Activated CD8-positive, alpha-beta memory T cell treated with anti-CD3 and anti-CD28 coated beads, Interleukin-2, amount 10 ng/mL, durations not matched to agents 7 days and 5 days (primary cell): ENCODE data around the gene SALL3. TPM values are rescaled to one million over a fixed set of nuclear protein-coding genes. Genes with fewer than 3 reads are reported as not detected.

ENCODE experiments used
- ATAC-seq: fragments of 150-1000 bp; cut with Tn5 transposase; one replicate; pipeline ENCODE4 v1.10.0; 2021; ENCODE audit warnings: moderate library complexity
- CTCF ChIA-PET: fragments of 350-600 bp; sonication (Branson Sonifier 250); formaldehyde crosslinking; loops from one replicate; lab custom pipeline; 2021; ENCODE audit warnings: antibody characterized with exemption; lab: Charles Lee
- DNase-seq: peaks from one replicate; pipeline ENCODE4 v3.0.0-alpha.2; 2020
- H3K27ac Mint-ChIP-seq: one replicate; pipeline ENCODE4 v1.8.0; 2021; ENCODE audit warnings: mild to moderate bottlenecking, mixed read lengths
- H3K27me3 Mint-ChIP-seq: one replicate; pipeline ENCODE4 v1.8.0; 2021; ENCODE audit warnings: mixed read lengths
- H3K36me3 Mint-ChIP-seq: one replicate; pipeline ENCODE4 v1.8.0; 2021; ENCODE audit warnings: mild to moderate bottlenecking, mixed read lengths
- H3K4me1 Mint-ChIP-seq: one replicate; pipeline ENCODE4 v1.8.0; 2021; ENCODE audit warnings: mixed read lengths
- H3K4me3 Mint-ChIP-seq: one replicate; pipeline ENCODE4 v1.8.0; 2021; ENCODE audit warnings: mild to moderate bottlenecking, moderate library complexity, mixed read lengths
- H3K9me3 Mint-ChIP-seq: one replicate; pipeline ENCODE4 v1.8.0; 2022; ENCODE audit warnings: low read depth, mixed read lengths
- total RNA-seq, 2 experiments: library from RNA; stranded (reverse); gene quantifications; one replicate each; pipeline ENCODE4 v1.2.3, GENCODE V29; 2021

Gene SALL3
- total RNA-seq, 2 experiments from 2014 or later: not detected

DNA sequence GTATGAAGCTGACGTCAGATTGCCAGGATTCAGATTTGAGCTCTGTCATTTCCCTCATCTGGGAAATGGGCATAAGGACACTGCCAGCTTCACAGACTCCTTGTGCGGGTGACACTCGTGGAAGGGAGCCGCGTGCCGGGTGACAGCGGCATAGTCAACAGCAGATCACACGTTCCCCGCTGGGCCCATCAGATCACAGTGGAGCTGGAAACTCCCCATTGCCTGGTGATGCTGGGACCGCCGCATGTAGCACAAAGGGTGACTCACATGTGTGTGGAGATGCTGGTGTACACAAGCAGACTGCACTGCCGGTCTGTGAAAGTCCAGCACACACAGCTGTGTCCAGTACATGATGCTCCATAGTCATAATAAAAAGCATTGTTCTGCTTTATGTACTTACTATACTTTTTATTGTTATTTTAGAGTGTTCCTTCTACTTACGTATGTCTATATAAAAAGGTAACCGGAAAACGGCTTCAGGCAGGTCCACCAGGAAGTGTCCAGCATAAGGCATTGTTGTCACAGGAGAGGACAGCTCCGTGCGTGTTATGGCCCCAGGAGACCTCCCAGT is 31.8 kb downstream of the SALL3 start:
- ATAC-seq: no peak
- no peak for DNase-seq
- no peak overlapping the region for H3K27ac Mint-ChIP-seq
- peaks cover 11% of the 10 kb centered on the region for H3K27me3 Mint-ChIP-seq
- CTCF ChIA-PET: no interaction called here
- no peaks in the 10 kb centered on the region for H3K4me1 Mint-ChIP-seq
- no peaks in the 10 kb centered on the region for H3K9me3 Mint-ChIP-seq
- no peak overlapping the region for H3K4me3 Mint-ChIP-seq
- H3K36me3 Mint-ChIP-seq: no peaks in the 10 kb centered on the region

DNA sequence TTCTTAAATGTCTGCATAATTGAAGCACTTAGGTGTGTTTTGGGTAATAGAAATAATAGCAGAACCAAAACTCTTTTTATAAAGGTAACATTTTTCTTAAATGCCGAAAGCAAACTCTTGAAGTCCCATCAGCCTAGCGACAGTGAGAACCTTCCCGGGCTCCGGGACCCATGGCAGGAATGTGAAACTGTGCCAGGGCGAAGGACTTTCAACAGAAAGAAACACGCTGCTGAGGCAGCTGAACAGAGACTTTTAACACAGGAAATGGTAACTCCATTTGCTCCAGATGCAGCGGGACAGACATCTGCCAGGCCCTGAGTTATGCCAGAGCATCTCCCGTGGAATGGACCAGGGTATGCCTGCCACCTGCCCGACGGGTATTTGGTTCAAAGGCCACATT is 34.3 kb downstream of the SALL3 start:
- ATAC-seq (no peak), DNase-seq (no peak)
- CTCF ChIA-PET: no interaction called here
- Mint-ChIP-seq H3K4me3 (no peak overlapping the region), H3K27ac (no peak overlapping the region), H3K36me3 (no peaks in the 10 kb centered on the region), H3K27me3 (peaks cover 14% of the 10 kb centered on the region), H3K9me3 (no peaks in the 10 kb centered on the region), H3K4me1 (no peaks in the 10 kb centered on the region)

DNA sequence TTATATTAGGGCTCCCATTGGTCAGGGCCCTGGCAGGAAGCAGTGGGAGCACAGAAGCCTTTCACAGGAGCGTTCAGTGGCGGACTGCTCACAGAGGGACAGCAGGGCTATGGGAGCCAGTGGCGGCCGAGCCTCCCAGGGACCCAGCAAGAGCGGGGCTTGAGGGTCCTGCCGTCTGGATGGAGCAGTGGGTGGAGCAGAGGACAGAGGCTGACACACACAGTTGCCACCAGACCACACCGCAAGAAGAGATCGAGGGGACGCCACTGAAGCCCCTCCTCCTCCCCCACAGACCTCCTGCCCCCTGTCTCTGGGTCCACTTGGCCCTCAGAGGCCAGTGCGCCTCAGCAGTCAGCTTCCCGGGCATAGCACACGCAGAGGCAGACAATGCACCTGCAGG is 39.3 kb downstream of the SALL3 start:
- DNase-seq (no peak), ATAC-seq (no peak)
- Mint-ChIP-seq H3K36me3 (no peaks in the 10 kb centered on the region), H3K4me1 (no peaks in the 10 kb centered on the region), H3K27me3 (peaks cover 3% of the 10 kb centered on the region), H3K9me3 (no peaks in the 10 kb centered on the region), H3K27ac (no peak overlapping the region), H3K4me3 (no peak overlapping the region)
- CTCF ChIA-PET: no interaction called here

DNA sequence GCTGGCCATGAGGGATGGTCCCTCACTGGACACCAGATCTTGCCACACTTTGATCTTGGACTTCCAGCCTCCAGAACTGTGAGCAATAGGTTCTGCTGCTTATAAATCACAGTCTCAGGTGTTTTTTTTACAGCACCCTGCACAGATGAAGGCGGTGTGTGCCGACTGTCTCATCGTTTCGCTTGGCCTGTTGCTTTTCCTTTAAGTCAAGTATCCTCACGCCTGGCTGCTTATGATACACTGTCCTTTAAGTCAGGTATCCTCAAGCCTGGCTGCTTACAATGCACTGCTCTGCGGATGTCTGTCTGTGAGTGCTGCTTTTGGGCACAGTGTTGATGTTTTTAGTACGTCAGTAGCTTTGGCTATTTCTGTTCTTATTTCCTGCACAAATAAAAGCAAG is 40.3 kb downstream of the SALL3 start:
- Mint-ChIP-seq H3K9me3 (no peaks in the 10 kb centered on the region), H3K4me1 (no peaks in the 10 kb centered on the region), H3K36me3 (no peaks in the 10 kb centered on the region), H3K27ac (no peak overlapping the region), H3K27me3 (peaks cover 3% of the 10 kb centered on the region), H3K4me3 (no peak overlapping the region)
- CTCF ChIA-PET: no interaction called here
- ATAC-seq: no peak
- DNase-seq: no peak

DNA sequence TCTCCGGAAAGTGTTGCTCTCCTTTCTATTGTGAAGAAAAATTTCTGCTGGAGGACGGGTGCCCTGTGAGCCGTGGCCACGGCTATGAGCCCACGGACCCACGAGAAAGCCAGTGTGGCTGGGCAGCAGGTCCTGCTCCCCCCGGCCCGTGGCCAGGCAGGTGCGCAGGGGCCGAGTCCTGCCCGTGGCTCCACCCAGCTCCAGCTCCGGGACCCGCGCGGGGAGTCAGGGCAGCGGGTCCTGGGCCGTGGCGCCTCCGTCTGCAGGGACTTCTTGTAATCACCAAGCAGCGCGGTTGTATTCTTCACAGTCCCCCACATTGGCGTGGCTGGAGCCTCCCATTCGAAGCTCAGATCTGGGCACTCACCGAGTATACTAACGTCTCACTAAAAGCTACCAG is 43.0 kb downstream of the SALL3 start:
- H3K36me3 Mint-ChIP-seq: no peaks in the 10 kb centered on the region
- CTCF ChIA-PET: no interaction called here
- no peak overlapping the region for H3K27ac Mint-ChIP-seq
- no peaks in the 10 kb centered on the region for H3K9me3 Mint-ChIP-seq
- H3K27me3 Mint-ChIP-seq: peaks cover 3% of the 10 kb centered on the region
- no peaks in the 10 kb centered on the region for H3K4me1 Mint-ChIP-seq
- H3K4me3 Mint-ChIP-seq: no peak overlapping the region
- ATAC-seq: no peak
- DNase-seq: no peak

DNA sequence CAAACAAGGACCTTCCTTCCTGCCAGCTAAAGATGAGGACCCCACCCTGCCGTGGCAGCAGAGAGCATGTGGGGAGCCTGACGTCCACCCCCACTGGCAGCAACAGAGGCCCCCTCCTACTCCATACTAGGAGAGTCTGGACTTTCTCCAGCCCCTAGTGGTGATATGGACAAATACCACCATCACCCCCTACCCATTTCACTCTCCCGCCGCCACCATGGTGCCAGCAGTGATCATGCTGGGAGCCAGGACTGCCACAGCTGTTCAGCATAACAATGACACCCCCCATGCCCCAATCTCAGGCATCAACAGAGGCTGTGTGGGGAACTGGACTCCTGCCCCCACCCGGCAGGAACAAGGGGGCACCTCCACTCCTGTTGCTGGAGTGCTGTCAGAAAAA is 46.9 kb downstream of the SALL3 start:
- CTCF ChIA-PET: no interaction called here
- no peak overlapping the region for H3K4me3 Mint-ChIP-seq
- H3K9me3 Mint-ChIP-seq: peaks cover 2% of the 10 kb centered on the region
- H3K27me3 Mint-ChIP-seq: no peaks in the 10 kb centered on the region
- H3K36me3 Mint-ChIP-seq: no peaks in the 10 kb centered on the region
- DNase-seq (no peak), ATAC-seq (no peak)
- no peaks in the 10 kb centered on the region for H3K4me1 Mint-ChIP-seq
- H3K27ac Mint-ChIP-seq: no peak overlapping the region

DNA sequence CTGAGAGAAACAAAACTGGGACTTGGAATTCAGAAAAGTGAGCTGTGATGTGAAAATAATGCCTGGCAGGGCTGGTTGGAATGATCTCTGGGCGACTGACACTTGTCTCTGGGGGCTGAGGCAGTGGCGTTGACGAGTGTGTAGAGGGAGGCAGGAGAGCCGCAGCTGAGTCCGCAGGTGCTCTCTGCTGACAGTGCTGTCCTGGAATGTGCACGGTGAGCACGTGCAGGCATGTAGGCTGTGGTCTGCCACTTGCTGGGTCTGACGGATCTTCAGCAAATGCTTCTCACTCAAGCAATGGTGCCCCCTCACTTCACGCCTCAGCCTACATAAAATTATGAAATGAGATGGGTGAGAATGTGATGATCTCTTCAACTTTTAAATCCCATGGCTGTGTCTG is 51.1 kb downstream of the SALL3 start:
- H3K36me3 Mint-ChIP-seq: no peaks in the 10 kb centered on the region
- ATAC-seq (no peak), DNase-seq (no peak)
- CTCF ChIA-PET: no interaction called here
- no peak overlapping the region for H3K4me3 Mint-ChIP-seq
- H3K4me1 Mint-ChIP-seq: no peaks in the 10 kb centered on the region
- H3K9me3 Mint-ChIP-seq: peaks cover 2% of the 10 kb centered on the region
- H3K27ac Mint-ChIP-seq: no peak overlapping the region
- H3K27me3 Mint-ChIP-seq: no peaks in the 10 kb centered on the region

DNA sequence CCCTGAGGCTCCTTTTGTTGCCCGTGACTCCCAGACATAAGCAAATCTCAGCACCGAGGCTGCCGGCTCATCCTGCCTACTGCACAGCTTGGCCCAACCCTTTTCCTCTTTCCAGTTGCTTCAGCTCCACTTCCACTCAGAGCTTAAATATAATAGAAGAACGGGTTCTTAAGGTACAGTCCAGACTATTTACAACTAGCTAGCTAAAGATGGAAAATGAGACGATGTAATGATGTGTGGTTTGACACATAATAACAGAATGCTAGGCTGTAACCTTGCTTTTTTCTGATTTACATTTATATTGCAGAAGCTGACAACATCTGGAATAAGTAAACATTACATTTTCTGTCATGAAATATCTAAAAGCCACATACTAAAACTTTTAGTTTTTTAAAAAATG is 62.7 kb downstream of the SALL3 start:
- no peaks in the 10 kb centered on the region for H3K4me1 Mint-ChIP-seq
- CTCF ChIA-PET: no interaction called here

DNA sequence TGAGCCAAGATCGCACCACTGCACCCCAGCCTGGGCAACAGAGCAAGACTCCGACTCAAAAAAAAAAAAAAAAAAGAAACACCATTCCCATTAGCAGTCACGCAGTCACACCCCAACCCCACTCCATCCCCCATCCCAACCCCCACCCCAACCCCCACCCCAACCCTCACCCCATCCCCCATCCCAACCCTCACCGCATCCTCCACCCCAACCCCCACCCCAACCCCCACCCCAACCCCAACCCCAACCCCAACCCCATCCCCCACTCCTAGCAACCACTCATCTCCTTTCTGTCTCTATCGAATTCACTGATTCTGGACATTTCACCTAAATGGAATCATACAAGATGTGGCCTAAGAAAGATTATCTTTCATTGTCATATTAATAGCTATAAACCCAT is 63.7 kb downstream of the SALL3 start:
- Mint-ChIP-seq H3K4me3 (no peak overlapping the region), H3K36me3 (no peaks in the 10 kb centered on the region), H3K27me3 (peaks cover 4% of the 10 kb centered on the region), H3K4me1 (no peaks in the 10 kb centered on the region), H3K27ac (no peak overlapping the region), H3K9me3 (peaks cover 5% of the 10 kb centered on the region)
- CTCF ChIA-PET: no interaction called here
- ATAC-seq (no peak), DNase-seq (no peak)

More for the DNA sequence above, 62.7 kb downstream of the SALL3 start:
- Mint-ChIP-seq H3K27me3 (peaks cover 4% of the 10 kb centered on the region), H3K27ac (no peak overlapping the region), H3K9me3 (peaks cover 5% of the 10 kb centered on the region), H3K4me3 (no peak overlapping the region), H3K36me3 (no peaks in the 10 kb centered on the region)
- ATAC-seq (no peak), DNase-seq (no peak)

DNA sequence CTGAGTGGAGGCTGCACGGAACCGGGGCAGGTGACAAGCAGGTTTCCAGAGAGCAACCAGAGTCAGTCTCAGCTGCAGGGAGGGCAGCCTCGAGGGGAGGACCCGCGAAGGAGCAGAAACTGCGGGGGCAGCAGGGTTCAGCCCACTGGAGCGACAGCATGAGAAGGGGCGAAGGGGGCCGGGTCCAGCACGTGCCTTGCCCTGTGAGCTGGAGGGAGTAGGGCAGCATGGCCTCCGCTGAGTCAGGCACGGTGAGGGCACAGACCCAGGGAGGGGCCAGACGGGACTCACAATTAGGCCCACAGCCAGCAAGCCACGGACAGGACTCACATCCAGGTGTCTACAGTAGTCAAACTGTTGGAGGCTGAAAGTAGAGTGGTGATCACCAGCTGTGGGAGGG is 66.9 kb downstream of the SALL3 start:
- CTCF ChIA-PET: no interaction called here
- Mint-ChIP-seq H3K27ac (no peak overlapping the region), H3K27me3 (peaks cover 4% of the 10 kb centered on the region), H3K9me3 (no peaks in the 10 kb centered on the region), H3K4me1 (no peaks in the 10 kb centered on the region), H3K36me3 (no peaks in the 10 kb centered on the region), H3K4me3 (no peak overlapping the region)
- no peak for ATAC-seq
- no peak for DNase-seq

DNA sequence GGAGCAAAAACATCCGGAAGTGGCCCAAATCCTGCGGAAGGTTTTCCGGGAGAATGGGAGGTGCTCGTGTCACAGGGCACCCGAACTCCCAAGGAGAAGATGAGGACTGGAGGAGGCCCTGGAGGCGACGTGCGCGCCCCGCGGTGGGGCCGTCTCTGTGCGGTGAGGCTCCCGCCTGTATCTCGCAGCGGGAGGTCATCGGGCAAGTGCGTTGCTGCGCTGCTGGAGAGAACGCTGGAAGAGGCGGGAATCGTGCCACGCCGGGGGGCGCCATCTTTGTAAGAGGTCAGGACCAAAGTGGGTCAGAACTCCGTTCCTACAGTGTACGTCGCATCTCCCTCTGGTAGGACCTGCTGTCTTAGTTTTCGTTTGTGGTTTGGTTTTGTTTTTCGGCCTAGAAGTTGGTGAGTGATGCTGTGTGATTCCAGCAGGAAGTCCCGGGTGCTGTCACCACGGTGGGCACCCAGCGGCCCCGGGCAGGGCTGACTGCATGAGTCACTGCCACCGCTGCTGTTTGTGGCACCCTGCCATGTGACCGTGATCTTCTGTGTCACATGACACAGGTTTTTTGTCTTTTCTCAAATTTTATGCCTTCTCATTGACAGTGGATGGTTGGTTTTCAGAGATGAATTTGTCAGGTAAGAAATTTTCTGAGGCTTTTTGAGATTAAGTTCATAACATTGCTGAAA is 68.1 kb downstream of the SALL3 start:
- Mint-ChIP-seq H3K27ac (no peak overlapping the region), H3K4me1 (no peaks in the 10 kb centered on the region), H3K36me3 (no peaks in the 10 kb centered on the region), H3K27me3 (peaks cover 4% of the 10 kb centered on the region), H3K4me3 (no peak overlapping the region), H3K9me3 (no peaks in the 10 kb centered on the region)
- DNase-seq (no peak), ATAC-seq (no peak)
- CTCF ChIA-PET: no interaction called here

DNA sequence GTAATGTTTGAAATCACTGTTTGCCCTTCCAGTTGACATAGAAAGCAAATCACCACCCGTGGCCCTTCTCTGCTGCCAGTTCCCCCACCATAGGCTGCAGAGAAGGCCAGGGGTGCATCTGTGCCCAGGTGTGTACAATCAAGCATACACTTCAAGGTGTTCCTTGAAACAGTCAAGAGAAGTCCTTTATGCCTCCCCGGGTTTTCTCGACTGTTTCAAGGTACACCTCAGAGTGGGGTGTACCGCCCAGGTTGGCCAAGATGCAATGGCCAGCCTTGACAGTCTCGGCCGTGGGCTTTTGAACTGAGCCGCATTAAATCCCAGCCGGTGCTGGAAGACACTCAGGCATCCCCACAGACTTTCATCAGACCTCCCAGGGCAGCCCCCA is 68.6 kb downstream of the SALL3 start:
- no peak for ATAC-seq
- H3K4me1 Mint-ChIP-seq: no peaks in the 10 kb centered on the region
- H3K9me3 Mint-ChIP-seq: no peaks in the 10 kb centered on the region
- CTCF ChIA-PET: no interaction called here
- no peaks in the 10 kb centered on the region for H3K36me3 Mint-ChIP-seq
- DNase-seq: no peak
- no peak overlapping the region for H3K4me3 Mint-ChIP-seq
- H3K27me3 Mint-ChIP-seq: peaks cover 4% of the 10 kb centered on the region
- H3K27ac Mint-ChIP-seq: no peak overlapping the region

DNA sequence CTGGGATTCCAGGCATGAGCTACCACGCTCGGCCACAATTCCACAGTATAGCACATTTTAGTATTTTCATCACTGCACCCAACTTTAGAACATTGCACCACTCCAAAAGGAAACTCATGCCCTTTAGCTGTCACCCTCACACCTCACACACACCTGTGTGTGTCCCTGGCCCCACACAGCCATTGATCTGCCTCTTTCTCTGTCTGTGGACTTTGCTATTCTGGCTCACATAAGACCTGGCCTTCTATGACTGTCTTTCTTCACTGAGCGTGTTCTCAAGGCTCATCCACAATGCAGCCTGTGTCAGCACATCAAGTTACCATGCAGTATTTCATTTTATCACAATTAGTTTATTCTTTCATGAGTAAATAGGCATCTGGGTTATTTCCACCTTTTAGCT is 69.9 kb downstream of the SALL3 start:
- Mint-ChIP-seq H3K36me3 (no peaks in the 10 kb centered on the region), H3K9me3 (no peaks in the 10 kb centered on the region), H3K27ac (no peak overlapping the region), H3K4me3 (no peak overlapping the region), H3K27me3 (peaks cover 4% of the 10 kb centered on the region), H3K4me1 (no peaks in the 10 kb centered on the region)
- no peak for DNase-seq
- no peak for ATAC-seq
- CTCF ChIA-PET: no interaction called here
